Lung (tissue), 12 donors: Measurements from ENCODE around the gene FRK. TPM values are rescaled to one million over a fixed set of nuclear protein-coding genes. Genes with fewer than 3 reads are reported as not detected.

Experiments used
- ATAC-seq: fragments of 200-7000 bp; cut with Tn5 transposase; one replicate; pipeline ENCODE4 v1.9.1; 2020; ENCODE audit warnings: moderate number of reproducible peaks; ENCODE audit not compliant: insufficient read depth, low FRiP score
- DNase-seq, 3 donors: peaks; one replicate each; pipeline ENCODE4 v3.0.0-alpha.2; 2013 to 2017
- H3K27ac ChIP-seq, 2 donors: one replicate each; pipeline ENCODE4 v1.5.1; 2013; ENCODE audit warnings: mild to moderate bottlenecking in 2 of 2, moderate library complexity in 2 of 2, control low read depth in 1 of 2, inconsistent platforms in 1 of 2, low read depth in 1 of 2, low read length in 1 of 2
- H3K27me3 ChIP-seq, 3 donors: one replicate each; pipeline ENCODE4 v1.5.1; 2013; ENCODE audit warnings: low read length in 2 of 3; ENCODE audit not compliant: control insufficient read depth in 3 of 3, insufficient read depth in 3 of 3
- H3K36me3 ChIP-seq, 4 donors: one replicate each; pipeline ENCODE4 v1.5.1; 2013; ENCODE audit warnings: low read length in 4 of 4, mild to moderate bottlenecking in 1 of 4, moderate library complexity in 1 of 4; ENCODE audit not compliant: control insufficient read depth in 4 of 4, insufficient read depth in 4 of 4
- H3K4me1 ChIP-seq, 5 donors: one replicate each; pipeline ENCODE4 v1.5.1; 2013; ENCODE audit warnings: low read length in 5 of 5, mild to moderate bottlenecking in 2 of 5, moderate library complexity in 1 of 5; ENCODE audit not compliant: control insufficient read depth in 5 of 5, insufficient read depth in 5 of 5
- H3K4me3 ChIP-seq: one replicate; pipeline ENCODE4 v1.5.1; 2013; ENCODE audit warnings: mild to moderate bottlenecking, control low read depth, moderate library complexity
- H3K9ac ChIP-seq, 2 donors: one replicate each; pipeline ENCODE4 v1.5.1; 2013; ENCODE audit warnings: low read length in 2 of 2, control low read depth in 1 of 2; ENCODE audit not compliant: insufficient read depth in 1 of 2
- H3K9me3 ChIP-seq, 4 donors: one replicate each; pipeline ENCODE4 v1.5.1; 2013; ENCODE audit warnings: low read length in 3 of 4, mild to moderate bottlenecking in 1 of 4, moderate library complexity in 1 of 4; ENCODE audit not compliant: control insufficient read depth in 4 of 4, insufficient read depth in 3 of 4
- CTCF ChIP-seq: IDR thresholded peaks from 2 replicates; pipeline ENCODE4 v1.5.1; 2012; ENCODE audit warnings: mild to moderate bottlenecking; ENCODE audit errors: control extremely low read depth, extremely low read depth
- WGBS, 2 donors: extraction: QIAGEN DNeasy Blood & Tissue Kit; methylation state at CpG; one replicate each; pipeline ENCODE4 v1.1.7; 2013; 5-methylcytosine and 5-hydroxymethylcytosine counted together
- polyA plus RNA-seq, 2 donors: library from polyadenylated mRNA; stranded (reverse); fragments of 200-250 nt; gene quantifications; one replicate each; pipeline ENCODE4 v1.2.1, GENCODE V29; 2013
- total RNA-seq, 2 donors: library from RNA; depleted of rRNA in 1 of 2; stranded (reverse); fragments of >200 nt in 1 of 2; gene quantifications; one replicate each; pipeline ENCODE4 v1.2.1, GENCODE V29; 2014 to 2021
- donor health status: control.
- donor health status: control.
- donor health status: Bipolar disorder and iron deficiency.
- donor health status: healthy.
- donor health status: DM: yes; HTN: yes; CAD: no.

FRK gene
- total and polyA plus RNA-seq, 4 donors, result 1.2 to 18.3 (median 5.1) TPM

- ATAC-seq (no peak), DNase-seq (no peak)
- H3K36me3 ChIP-seq, result no peaks in the 10 kb centered on the region
Measured at GRCh38 chr6:115977220-115977619, 83.5 kb downstream of the FRK start.

GRCh38 chr6:115976321-115976870 is 84.3 kb downstream of the FRK start:
- H3K36me3 ChIP-seq, result no peaks in the 10 kb centered on the region
- H3K9me3 ChIP-seq, result no peaks in the 10 kb centered on the region
- WGBS, 2 donors, result 88 to 95% methylated on average over 2 of the region's 2 CpGs
- no peaks in the 10 kb centered on the region for H3K27me3 ChIP-seq
- TF ChIP-seq CTCF, result no peak
- ATAC-seq (no peak), DNase-seq (no peak)
- no peak overlapping the region for H3K27ac ChIP-seq
- no peak overlapping the region for H3K4me3 ChIP-seq
- peaks cover 0 to 8% (median 0%) of the 10 kb centered on the region in 5 donors for H3K4me1 ChIP-seq
- H3K9ac ChIP-seq, result no peak overlapping the region

More at GRCh38 chr6:115977220-115977619, 83.5 kb downstream of the FRK start:
- Histone ChIP-seq H3K4me3 (no peak overlapping the region), H3K27ac (no peak overlapping the region), H3K9me3 (no peaks in the 10 kb centered on the region), H3K4me1 (peaks cover 0 to 3% (median 0%) of the 10 kb centered on the region in 5 donors), H3K27me3 (no peaks in the 10 kb centered on the region), H3K9ac (no peak overlapping the region)
- WGBS, 2 donors, result 37 to 41% methylated on average over 2 of the region's 2 CpGs
- TF ChIP-seq CTCF, result no peak

GRCh38 chr6:115972679-115973078 is 88.0 kb downstream of the FRK start:
- ATAC-seq, result no peak
- Histone ChIP-seq H3K9me3 (no peaks in the 10 kb centered on the region), H3K4me3 (no peak overlapping the region), H3K27me3 (no peaks in the 10 kb centered on the region), H3K4me1 (peaks cover 0 to 18% (median 0%) of the 10 kb centered on the region in 5 donors), H3K9ac (no peak overlapping the region), H3K36me3 (no peaks in the 10 kb centered on the region), H3K27ac (no peak overlapping the region)
- no peak for DNase-seq
- 88 to 95% methylated on average over 2 of the region's 2 CpGs for WGBS, 2 donors
- no peak for TF ChIP-seq CTCF

DNA sequence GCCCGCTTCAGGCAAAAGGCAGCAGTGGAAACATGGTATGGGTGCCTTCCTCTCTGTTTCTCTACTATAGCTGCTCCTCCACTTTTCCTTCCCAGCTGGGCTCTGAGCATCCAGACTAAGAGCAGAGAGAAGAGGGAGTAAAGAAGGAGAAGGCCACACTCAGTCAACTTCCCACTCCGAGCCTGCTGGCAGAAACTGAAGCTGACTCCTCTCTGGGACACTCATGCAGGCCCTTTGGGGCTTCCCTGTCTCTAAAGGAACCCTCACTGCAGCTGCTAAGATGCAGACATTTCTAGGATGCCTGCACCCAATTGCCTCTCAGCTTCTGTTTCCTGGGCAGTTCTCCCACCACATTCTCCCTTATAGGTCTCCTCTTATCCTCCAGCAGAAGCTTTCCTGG is 88.9 kb downstream of the FRK start:
- Histone ChIP-seq H3K4me3 (no peak overlapping the region), H3K27me3 (no peaks in the 10 kb centered on the region), H3K27ac (no peak overlapping the region), H3K4me1 (peaks cover 0 to 18% (median 0%) of the 10 kb centered on the region in 5 donors), H3K9ac (no peak overlapping the region), H3K9me3 (no peaks in the 10 kb centered on the region), H3K36me3 (no peaks in the 10 kb centered on the region)
- 82% methylated on average over 2 of the region's 2 CpGs for WGBS, 2 donors
- DNase-seq, result no peak
- no peak for TF ChIP-seq CTCF
- no peak for ATAC-seq
